ENCODE measurements around the gene PHLPP1. TPM values are rescaled to one million over a fixed set of nuclear protein-coding genes. Genes with fewer than 3 reads are reported as not detected.

The PHLPP1 gene
- total RNA-seq, 1 experiment from 2014 or later, result 14.7 TPM

DNA sequence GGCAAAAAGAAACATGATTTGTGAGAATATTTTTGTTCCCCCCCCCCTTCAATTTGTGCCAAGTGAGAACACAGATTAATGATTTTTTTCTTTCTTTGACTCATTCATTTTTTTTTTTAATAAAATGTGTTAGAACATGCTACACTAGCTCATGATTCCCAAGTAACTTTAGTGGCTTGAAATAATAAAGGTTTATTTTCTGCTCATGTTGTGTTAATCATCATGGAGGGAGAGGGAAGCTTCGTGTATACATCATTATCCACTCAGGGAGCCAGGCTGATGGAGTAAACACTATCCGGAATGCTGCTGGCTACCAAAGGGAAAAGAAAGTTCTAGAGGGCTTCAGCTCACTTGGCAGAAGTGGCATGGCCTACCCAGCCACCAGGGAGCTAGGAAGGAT is 40.6 kb downstream of the PHLPP1 start:
- no peak overlapping the region for H3K9ac ChIP-seq (ENCODE audit: low read length)
- H3K4me1 ChIP-seq (ENCODE audit: control insufficient read depth in 1 of 2, insufficient read depth in 2 of 2, low read length in 2 of 2), result peaks cover 0 to 3% of the 10 kb centered on the region in 2 experiments; a peak in 2 of 4 replicates
- H3K4me2 ChIP-seq (ENCODE audit: low read length), result no peak overlapping the region
- H3K4me3 ChIP-seq (replicated peaks in 1 of 2; ENCODE audit: low read depth in 1 of 2, low read length in 2 of 2), result no peak overlapping the region
- no peaks in the 10 kb centered on the region for H4K20me1 ChIP-seq (ENCODE audit: insufficient read depth)
- H2AFZ ChIP-seq (ENCODE audit: low read depth, low read length, poor library complexity, severe bottlenecking), result no peak overlapping the region
- DNase-seq (ENCODE audit: low read depth, low spot score), result no peak
- RAD21 ChIA-PET (ENCODE audit: low non-redundant PET in 1 of 2, low total read pairs in 2 of 2, uncharacterized antibody in 2 of 2, unreplicated experiment in 2 of 2), result no interaction called here
- H3K27me3 ChIP-seq (ENCODE audit: insufficient read depth, low read length), result no peaks in the 10 kb centered on the region
- no TSS peak for BruUV-seq (replicated peaks)
- no peaks in the 10 kb centered on the region for H3K9me3 ChIP-seq (ENCODE audit: control insufficient read depth in 1 of 2, insufficient read depth in 1 of 2, low read depth in 1 of 2, low read length in 2 of 2)
- intact Hi-C loops (cut with micrococcal nuclease), result no loop called here
- peaks cover 26% of the 10 kb centered on the region for H3K79me2 ChIP-seq (ENCODE audit: insufficient read depth, low read length)
- TF ChIP-seq SRF (IDR thresholded peaks at IDR 0.05; ENCODE audit: low read depth) (no peak), ZFX (IDR thresholded peaks at IDR 0.05) (no peak), POLR2AphosphoS5 (IDR thresholded peaks at IDR 0.05; ENCODE audit: low read depth, low read length) (no peak), RAD21 (IDR thresholded peaks at IDR 0.05; ENCODE audit: low read depth) (no peak), ZNF274 (IDR thresholded peaks at IDR 0.05; ENCODE audit: low read depth, low read length) (no peak), CEBPB (IDR thresholded peaks at IDR 0.05; ENCODE audit: low read depth) (no peak), ELF1 (IDR thresholded peaks at IDR 0.05; ENCODE audit: borderline replicate concordance, low read depth) (no peak), CBX3 (IDR thresholded peaks at IDR 0.05; ENCODE audit: low read depth) (no peak), YY1 (IDR thresholded peaks at IDR 0.05; ENCODE audit: extremely low read depth, insufficient replicate concordance, low read depth, low read length) (no peak), POLR2A (IDR thresholded peaks at IDR 0.05; ENCODE audit: borderline replicate concordance, extremely low read depth, insufficient read depth, insufficient read length) (no peak), FOSL1 (IDR thresholded peaks at IDR 0.05; ENCODE audit: low read depth) (no peak), EZH2phosphoT487 (IDR thresholded peaks at IDR 0.05; ENCODE audit: borderline replicate concordance) (no peak), JUND (IDR thresholded peaks at IDR 0.05) (no peak)
- TF ChIP-seq, protein P1, sequence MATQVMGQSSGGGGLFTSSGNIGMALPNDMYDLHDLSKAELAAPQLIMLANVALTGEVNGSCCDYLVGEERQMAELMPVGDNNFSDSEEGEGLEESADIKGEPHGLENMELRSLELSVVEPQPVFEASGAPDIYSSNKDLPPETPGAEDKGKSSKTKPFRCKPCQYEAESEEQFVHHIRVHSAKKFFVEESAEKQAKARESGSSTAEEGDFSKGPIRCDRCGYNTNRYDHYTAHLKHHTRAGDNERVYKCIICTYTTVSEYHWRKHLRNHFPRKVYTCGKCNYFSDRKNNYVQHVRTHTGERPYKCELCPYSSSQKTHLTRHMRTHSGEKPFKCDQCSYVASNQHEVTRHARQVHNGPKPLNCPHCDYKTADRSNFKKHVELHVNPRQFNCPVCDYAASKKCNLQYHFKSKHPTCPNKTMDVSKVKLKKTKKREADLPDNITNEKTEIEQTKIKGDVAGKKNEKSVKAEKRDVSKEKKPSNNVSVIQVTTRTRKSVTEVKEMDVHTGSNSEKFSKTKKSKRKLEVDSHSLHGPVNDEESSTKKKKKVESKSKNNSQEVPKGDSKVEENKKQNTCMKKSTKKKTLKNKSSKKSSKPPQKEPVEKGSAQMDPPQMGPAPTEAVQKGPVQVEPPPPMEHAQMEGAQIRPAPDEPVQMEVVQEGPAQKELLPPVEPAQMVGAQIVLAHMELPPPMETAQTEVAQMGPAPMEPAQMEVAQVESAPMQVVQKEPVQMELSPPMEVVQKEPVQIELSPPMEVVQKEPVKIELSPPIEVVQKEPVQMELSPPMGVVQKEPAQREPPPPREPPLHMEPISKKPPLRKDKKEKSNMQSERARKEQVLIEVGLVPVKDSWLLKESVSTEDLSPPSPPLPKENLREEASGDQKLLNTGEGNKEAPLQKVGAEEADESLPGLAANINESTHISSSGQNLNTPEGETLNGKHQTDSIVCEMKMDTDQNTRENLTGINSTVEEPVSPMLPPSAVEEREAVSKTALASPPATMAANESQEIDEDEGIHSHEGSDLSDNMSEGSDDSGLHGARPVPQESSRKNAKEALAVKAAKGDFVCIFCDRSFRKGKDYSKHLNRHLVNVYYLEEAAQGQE (IDR thresholded peaks at IDR 0.05; ENCODE audit: low read depth), result no peak
- TF ChIP-seq, protein P2, sequence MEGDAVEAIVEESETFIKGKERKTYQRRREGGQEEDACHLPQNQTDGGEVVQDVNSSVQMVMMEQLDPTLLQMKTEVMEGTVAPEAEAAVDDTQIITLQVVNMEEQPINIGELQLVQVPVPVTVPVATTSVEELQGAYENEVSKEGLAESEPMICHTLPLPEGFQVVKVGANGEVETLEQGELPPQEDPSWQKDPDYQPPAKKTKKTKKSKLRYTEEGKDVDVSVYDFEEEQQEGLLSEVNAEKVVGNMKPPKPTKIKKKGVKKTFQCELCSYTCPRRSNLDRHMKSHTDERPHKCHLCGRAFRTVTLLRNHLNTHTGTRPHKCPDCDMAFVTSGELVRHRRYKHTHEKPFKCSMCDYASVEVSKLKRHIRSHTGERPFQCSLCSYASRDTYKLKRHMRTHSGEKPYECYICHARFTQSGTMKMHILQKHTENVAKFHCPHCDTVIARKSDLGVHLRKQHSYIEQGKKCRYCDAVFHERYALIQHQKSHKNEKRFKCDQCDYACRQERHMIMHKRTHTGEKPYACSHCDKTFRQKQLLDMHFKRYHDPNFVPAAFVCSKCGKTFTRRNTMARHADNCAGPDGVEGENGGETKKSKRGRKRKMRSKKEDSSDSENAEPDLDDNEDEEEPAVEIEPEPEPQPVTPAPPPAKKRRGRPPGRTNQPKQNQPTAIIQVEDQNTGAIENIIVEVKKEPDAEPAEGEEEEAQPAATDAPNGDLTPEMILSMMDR (IDR thresholded peaks at IDR 0.05 in 2 of 3, conservative IDR thresholded peaks at IDR 0.05 in 1 of 3; ENCODE audit: borderline replicate concordance in 1 of 3, insufficient read depth in 1 of 3, low read depth in 2 of 3, low read length in 2 of 3), result no peak
- POLR2A ChIA-PET, result no interaction called here
- CTCF ChIA-PET, result no interaction called here
- ATAC-seq, result no peak
- no peaks in the 10 kb centered on the region for H3K36me3 ChIP-seq (ENCODE audit: control insufficient read depth in 1 of 2, insufficient read depth in 2 of 2, low read length in 2 of 2)
- no peaks in the 10 kb centered on the region for H3K9me2 ChIP-seq (ENCODE audit: insufficient read depth)
- no peak overlapping the region for H3K27ac ChIP-seq (ENCODE audit: low read depth, low read length)

All from HCT116 (cell line).